ENCODE data around the gene ZNF260. TPM values are rescaled to one million over a fixed set of nuclear protein-coding genes. Genes with fewer than 3 reads are reported as not detected.

Gene ZNF260
- total and polyA plus RNA-seq, 2 of the 4 experiments (the other 2 are of a cell fraction) = 4.0 to 11.3 TPM

DNA sequence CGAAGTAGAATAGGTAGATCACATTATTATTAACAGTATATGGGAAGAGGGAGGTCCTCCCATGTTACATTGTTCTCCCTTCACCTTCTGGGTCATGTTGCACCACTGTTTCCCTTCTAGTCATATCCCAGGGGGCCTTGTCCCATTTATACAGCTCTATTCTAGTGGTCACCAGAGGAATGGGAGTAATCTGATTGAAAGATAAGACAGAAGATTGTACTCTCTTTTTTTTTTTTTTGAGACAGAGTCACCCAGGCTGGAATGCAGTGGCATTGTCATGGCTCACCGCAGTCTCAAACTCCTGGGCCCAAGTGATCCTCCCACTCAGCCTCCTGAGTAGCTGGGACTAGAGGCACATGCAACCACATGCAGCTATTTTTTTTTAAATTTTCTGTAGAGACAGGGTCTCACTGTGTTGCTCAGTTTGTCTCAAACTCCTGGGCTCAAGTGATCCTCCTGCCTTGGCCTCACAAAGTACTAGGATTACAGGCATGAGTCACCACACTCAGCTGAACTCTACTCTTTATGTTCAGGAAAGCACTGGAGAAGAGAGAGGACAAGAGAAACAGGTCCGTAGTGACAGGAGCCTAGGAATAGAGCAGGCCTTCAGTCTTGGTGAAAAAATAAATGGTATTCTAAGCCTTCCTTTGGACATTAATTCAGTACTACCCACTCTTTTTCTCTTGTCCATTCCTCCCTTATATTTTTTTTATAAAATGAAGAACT lies 49.4 kb upstream of the ZNF260 start:
- no peak overlapping the region for H2BK20ac ChIP-seq (ENCODE audit: low read depth, low read length)
- H3K23ac ChIP-seq (ENCODE audit: low read depth, low read length) = no peak overlapping the region
- H3K9ac ChIP-seq (ENCODE audit: low read depth, low read length) = no peak overlapping the region
- DNase-seq (no peak), ATAC-seq (ENCODE audit: low read depth) (no peak)
- H3K9me1 ChIP-seq (ENCODE audit: insufficient read depth, low read length) = no peaks in the 10 kb centered on the region
- intact Hi-C loops (cut with micrococcal nuclease) = no loop called here
- WGBS, 2 experiments (ENCODE audit: extremely low coverage in 2 of 2, insufficient read length in 1 of 2) = no CpG with 5 or more reads among the region's 3 CpGs
- no peak overlapping the region for H3K14ac ChIP-seq (replicated peaks; ENCODE audit: low read depth, low read length)
- ChIA-PET POLR2A (ENCODE audit: unreplicated experiment) (no interaction called here), CTCF (no interaction called here)
- no peak overlapping the region for H4K5ac ChIP-seq (ENCODE audit: low read depth, low read length)
- TF ChIP-seq SMC3 (IDR thresholded peaks at IDR 0.05; ENCODE audit: low read depth, low read length) (no peak), RFX5 (IDR thresholded peaks at IDR 0.05; ENCODE audit: low read depth, low read length) (no peak), NFE2L2 (IDR thresholded peaks at IDR 0.05; ENCODE audit: low read depth, low read length) (no peak), POLR2A (IDR thresholded peaks at IDR 0.05; ENCODE audit: low read depth, low read length) (no peak), MAZ (IDR thresholded peaks at IDR 0.05; ENCODE audit: borderline replicate concordance, low read depth, low read length) (no peak), MAFK (IDR thresholded peaks at IDR 0.05; ENCODE audit: low read depth, low read length) (no peak), BHLHE40 (IDR thresholded peaks at IDR 0.05; ENCODE audit: low read depth, low read length) (no peak), CEBPB (IDR thresholded peaks at IDR 0.05; ENCODE audit: low read depth, low read length) (no peak), FOS (IDR thresholded peaks at IDR 0.05; ENCODE audit: low read depth, low read length) (no peak), RAD21 (IDR thresholded peaks at IDR 0.05; ENCODE audit: low read length) (no peak), RCOR1 (IDR thresholded peaks at IDR 0.05; ENCODE audit: insufficient replicate concordance, low read length) (no peak), CHD1 (IDR thresholded peaks at IDR 0.05; ENCODE audit: low read depth, low read length) (no peak), MXI1 (IDR thresholded peaks at IDR 0.05; ENCODE audit: borderline replicate concordance, low read depth, low read length) (no peak)
- TF ChIP-seq, protein P1, sequence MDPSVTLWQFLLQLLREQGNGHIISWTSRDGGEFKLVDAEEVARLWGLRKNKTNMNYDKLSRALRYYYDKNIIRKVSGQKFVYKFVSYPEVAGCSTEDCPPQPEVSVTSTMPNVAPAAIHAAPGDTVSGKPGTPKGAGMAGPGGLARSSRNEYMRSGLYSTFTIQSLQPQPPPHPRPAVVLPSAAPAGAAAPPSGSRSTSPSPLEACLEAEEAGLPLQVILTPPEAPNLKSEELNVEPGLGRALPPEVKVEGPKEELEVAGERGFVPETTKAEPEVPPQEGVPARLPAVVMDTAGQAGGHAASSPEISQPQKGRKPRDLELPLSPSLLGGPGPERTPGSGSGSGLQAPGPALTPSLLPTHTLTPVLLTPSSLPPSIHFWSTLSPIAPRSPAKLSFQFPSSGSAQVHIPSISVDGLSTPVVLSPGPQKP (IDR thresholded peaks at IDR 0.05; ENCODE audit: borderline replicate concordance, low read depth, low read length) = no peak
- TF ChIP-seq, protein P2, sequence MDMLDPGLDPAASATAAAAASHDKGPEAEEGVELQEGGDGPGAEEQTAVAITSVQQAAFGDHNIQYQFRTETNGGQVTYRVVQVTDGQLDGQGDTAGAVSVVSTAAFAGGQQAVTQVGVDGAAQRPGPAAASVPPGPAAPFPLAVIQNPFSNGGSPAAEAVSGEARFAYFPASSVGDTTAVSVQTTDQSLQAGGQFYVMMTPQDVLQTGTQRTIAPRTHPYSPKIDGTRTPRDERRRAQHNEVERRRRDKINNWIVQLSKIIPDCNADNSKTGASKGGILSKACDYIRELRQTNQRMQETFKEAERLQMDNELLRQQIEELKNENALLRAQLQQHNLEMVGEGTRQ (IDR thresholded peaks at IDR 0.05; ENCODE audit: low read depth, low read length) = no peak
- BruUV-seq (replicated peaks) = no TSS peak
- no peak overlapping the region for H3K27ac ChIP-seq (ENCODE audit: insufficient read depth, low read length)
- H3K79me1 ChIP-seq (ENCODE audit: low read depth in 1 of 2, low read length in 2 of 2) = peaks cover 15 to 21% of the 10 kb centered on the region in 2 experiments
- H4K91ac ChIP-seq (ENCODE audit: insufficient read depth, low read depth, low read length) = no peak overlapping the region
- H2BK5ac ChIP-seq (ENCODE audit: low read depth, low read length, poor library complexity, severe bottlenecking) = no peak overlapping the region
- H3K4me2 ChIP-seq (ENCODE audit: low read depth, low read length) = no peak overlapping the region
- no peaks in the 10 kb centered on the region for H4K20me1 ChIP-seq (ENCODE audit: insufficient read depth, low read length)
- no peak overlapping the region for H3K4me3 ChIP-seq (ENCODE audit: insufficient read depth, low read depth, low read length)
- no peak overlapping the region for H2BK15ac ChIP-seq (ENCODE audit: low read depth, low read length)
- no peaks in the 10 kb centered on the region; the same call in 1 of the 2 replicates for H3K4me1 ChIP-seq (ENCODE audit: control insufficient read depth, insufficient read depth, low read length)
- dilution Hi-C loops (cut with HindIII; ENCODE audit: low sequenced_read_pairs, unreplicated experiment) = no loop called here
- no peak overlapping the region for H3K18ac ChIP-seq (ENCODE audit: low read depth, low read length)
- H2AK9ac ChIP-seq (replicated peaks; ENCODE audit: low read depth, low read length, poor library complexity) = no peak overlapping the region
- H3K36me3 ChIP-seq (ENCODE audit: control insufficient read depth, insufficient read depth, low read length) = peaks cover 28% of the 10 kb centered on the region
- H2AFZ ChIP-seq (replicated peaks; ENCODE audit: low read length, poor library complexity) = no peak overlapping the region
- peaks cover 20% of the 10 kb centered on the region for H3K9me3 ChIP-seq (ENCODE audit: control insufficient read depth, insufficient read depth, low read length)
- no peak overlapping the region for H3K56ac ChIP-seq (ENCODE audit: extremely low read depth, insufficient read depth, low read length)
- H4K8ac ChIP-seq (ENCODE audit: low read depth in 2 of 2, low read length in 2 of 2) = no peak overlapping the region
- H3K4ac ChIP-seq (ENCODE audit: low read depth, low read length) = no peak overlapping the region
- no peak overlapping the region for H2BK120ac ChIP-seq (ENCODE audit: low read depth, low read length)
- H2AK5ac ChIP-seq (ENCODE audit: low read depth, low read length) = no peak overlapping the region
- in situ Hi-C loops (cut with MboI; ENCODE audit: low sequenced_read_pairs) = no loop called here
- H3K27me3 ChIP-seq (ENCODE audit: control insufficient read depth, insufficient read depth, low read length) = no peaks in the 10 kb centered on the region
